Ishikawa (cell line): ENCODE data around the gene MYOT.

Experiments
- CEBPB ChIP-seq: IDR thresholded peaks from 2 replicates; pipeline ENCODE4 v1.6.1; 2012
- CREB1 ChIP-seq: IDR thresholded peaks from 2 replicates; pipeline ENCODE4 v1.6.1; 2012; ENCODE audit warnings: low read depth
- EGR1 ChIP-seq: IDR thresholded peaks from 2 replicates; pipeline ENCODE4 v1.6.1; 2012
- EP300 ChIP-seq: IDR thresholded peaks from 2 replicates; pipeline ENCODE4 v1.6.1; 2012; ENCODE audit warnings: borderline replicate concordance
- FOXM1 ChIP-seq: IDR thresholded peaks from 2 replicates; pipeline ENCODE4 v1.6.1; 2012; ENCODE audit warnings: low read depth, borderline replicate concordance
- MAX ChIP-seq: IDR thresholded peaks from 2 replicates; pipeline ENCODE4 v1.6.1; 2012
- NFIC ChIP-seq: IDR thresholded peaks from 2 replicates; pipeline ENCODE4 v1.6.1; 2012
- RAD21 ChIP-seq: IDR thresholded peaks from 2 replicates; pipeline ENCODE4 v1.6.1; 2012; ENCODE audit warnings: low read depth
- REST ChIP-seq: IDR thresholded peaks from 2 replicates; pipeline ENCODE4 v1.6.1; 2012; ENCODE audit warnings: low read depth, mild to moderate bottlenecking
- TAF1 ChIP-seq: IDR thresholded peaks from 2 replicates; pipeline ENCODE4 v1.6.1; 2012; ENCODE audit warnings: low read depth, mild to moderate bottlenecking
- TCF12 ChIP-seq: IDR thresholded peaks from 2 replicates; pipeline ENCODE4 v1.6.1; 2012; ENCODE audit warnings: low read depth
- TEAD4 ChIP-seq: IDR thresholded peaks from 2 replicates; pipeline ENCODE4 v1.6.1; 2012
- USF1 ChIP-seq: IDR thresholded peaks from 2 replicates; pipeline ENCODE4 v1.6.1; 2012
- YY1 ChIP-seq: IDR thresholded peaks from 2 replicates; pipeline ENCODE4 v1.6.1; 2012; ENCODE audit warnings: low read depth
- ZBTB7A ChIP-seq: IDR thresholded peaks from 2 replicates; pipeline ENCODE4 v1.6.1; 2012; ENCODE audit warnings: low read depth

MYOT gene

GRCh38 chr5:137847687-137848086 lies 20.0 kb upstream of the MYOT start:
- TF ChIP-seq FOXM1 (no peak), YY1 (no peak), EP300 (no peak), TAF1 (no peak)

GRCh38 chr5:137856201-137856600 lies 11.5 kb upstream of the MYOT start:
- no peak for TF ChIP-seq TAF1
- TF ChIP-seq MAX: no peak
- TF ChIP-seq NFIC: no peak
- TF ChIP-seq REST: no peak
- no peak for TF ChIP-seq ZBTB7A
- no peak for TF ChIP-seq USF1
- TF ChIP-seq CEBPB: no peak

GRCh38 chr5:137856916-137857862 lies 10.5 kb upstream of the MYOT start:
- TF ChIP-seq EGR1: no peak
- TF ChIP-seq ZBTB7A: no peak

GRCh38 chr5:137858223-137858916 lies 9.3 kb upstream of the MYOT start:
- no peak for TF ChIP-seq YY1
- TF ChIP-seq TAF1: no peak
- no peak for TF ChIP-seq CREB1
- no peak for TF ChIP-seq EGR1

GRCh38 chr5:137858954-137859353 lies 8.7 kb upstream of the MYOT start:
- TF ChIP-seq MAX: no peak
- no peak for TF ChIP-seq RAD21
- TF ChIP-seq CEBPB: no peak
- no peak for TF ChIP-seq CREB1
- no peak for TF ChIP-seq NFIC
- no peak for TF ChIP-seq ZBTB7A
- no peak for TF ChIP-seq TAF1
- TF ChIP-seq TEAD4: no peak
- TF ChIP-seq REST: no peak
- no peak for TF ChIP-seq EP300
- TF ChIP-seq USF1: no peak
- TF ChIP-seq FOXM1: no peak

- TF ChIP-seq ZBTB7A (no peak), CEBPB (no peak), TEAD4 (no peak), NFIC (no peak), TAF1 (no peak), MAX (no peak), YY1 (no peak), REST (no peak), CREB1 (no peak), FOXM1 (no peak), TCF12 (no peak), EP300 (no peak), EGR1 (no peak), RAD21 (no peak)
Measured at GRCh38 chr5:137862251-137862650, 5.4 kb upstream of the MYOT start.
